Measurements from ENCODE around the gene NSD1.

The NSD1 gene

DNA sequence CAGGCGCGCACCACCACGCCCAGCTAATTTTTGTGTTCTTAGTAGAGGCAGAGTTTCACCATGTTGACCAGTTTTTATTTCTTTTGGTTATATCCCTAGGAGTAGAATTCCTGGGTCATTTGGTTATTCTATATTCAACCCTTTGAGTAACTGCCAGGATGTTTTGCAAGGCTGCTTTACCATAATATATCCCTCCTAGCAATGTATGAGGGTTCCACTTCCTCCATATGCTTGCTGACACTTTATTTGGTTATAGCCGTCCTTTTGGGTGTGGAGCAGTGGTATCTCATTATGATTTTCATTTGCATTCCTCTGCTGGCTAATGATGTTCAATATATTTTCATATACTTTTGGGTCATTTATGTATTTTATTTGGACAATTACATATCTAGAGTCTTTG lies 88.7 kb downstream of the NSD1 start:
- DNase-seq (ENCODE audit: low read depth, low spot score), result no peak
- TF ChIP-seq, protein P1, sequence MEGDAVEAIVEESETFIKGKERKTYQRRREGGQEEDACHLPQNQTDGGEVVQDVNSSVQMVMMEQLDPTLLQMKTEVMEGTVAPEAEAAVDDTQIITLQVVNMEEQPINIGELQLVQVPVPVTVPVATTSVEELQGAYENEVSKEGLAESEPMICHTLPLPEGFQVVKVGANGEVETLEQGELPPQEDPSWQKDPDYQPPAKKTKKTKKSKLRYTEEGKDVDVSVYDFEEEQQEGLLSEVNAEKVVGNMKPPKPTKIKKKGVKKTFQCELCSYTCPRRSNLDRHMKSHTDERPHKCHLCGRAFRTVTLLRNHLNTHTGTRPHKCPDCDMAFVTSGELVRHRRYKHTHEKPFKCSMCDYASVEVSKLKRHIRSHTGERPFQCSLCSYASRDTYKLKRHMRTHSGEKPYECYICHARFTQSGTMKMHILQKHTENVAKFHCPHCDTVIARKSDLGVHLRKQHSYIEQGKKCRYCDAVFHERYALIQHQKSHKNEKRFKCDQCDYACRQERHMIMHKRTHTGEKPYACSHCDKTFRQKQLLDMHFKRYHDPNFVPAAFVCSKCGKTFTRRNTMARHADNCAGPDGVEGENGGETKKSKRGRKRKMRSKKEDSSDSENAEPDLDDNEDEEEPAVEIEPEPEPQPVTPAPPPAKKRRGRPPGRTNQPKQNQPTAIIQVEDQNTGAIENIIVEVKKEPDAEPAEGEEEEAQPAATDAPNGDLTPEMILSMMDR (IDR thresholded peaks at IDR 0.05; ENCODE audit: insufficient read depth, low read length, missing control alignments), result no peak
- H3K4me3 ChIP-seq (ENCODE audit: low read depth, low read length), result no peak overlapping the region
- CTCF ChIA-PET, result no interaction called here
- POLR2A ChIA-PET, result no interaction called here

- DNase-seq (ENCODE audit: low read depth, low spot score), result no peak
- H3K4me3 ChIP-seq (ENCODE audit: low read depth, low read length), result no peak overlapping the region
- TF ChIP-seq, protein P1 (IDR thresholded peaks at IDR 0.05; ENCODE audit: insufficient read depth, low read length, missing control alignments), result no peak
- CTCF ChIA-PET, result no interaction called here
- POLR2A ChIA-PET, result no interaction called here
These were observed 92.2 kb downstream of the NSD1 start for GRCh38 chr5:177225798-177226197.

GRCh38 chr5:177226860-177227259 lies 93.3 kb downstream of the NSD1 start:
- ChIA-PET POLR2A (no interaction called here), CTCF (no interaction called here)
- no peak overlapping the region for H3K4me3 ChIP-seq (ENCODE audit: low read depth, low read length)
- no peak for DNase-seq (ENCODE audit: low read depth, low spot score)
- TF ChIP-seq, protein P1 (IDR thresholded peaks at IDR 0.05; ENCODE audit: insufficient read depth, low read length, missing control alignments), result no peak

DNA sequence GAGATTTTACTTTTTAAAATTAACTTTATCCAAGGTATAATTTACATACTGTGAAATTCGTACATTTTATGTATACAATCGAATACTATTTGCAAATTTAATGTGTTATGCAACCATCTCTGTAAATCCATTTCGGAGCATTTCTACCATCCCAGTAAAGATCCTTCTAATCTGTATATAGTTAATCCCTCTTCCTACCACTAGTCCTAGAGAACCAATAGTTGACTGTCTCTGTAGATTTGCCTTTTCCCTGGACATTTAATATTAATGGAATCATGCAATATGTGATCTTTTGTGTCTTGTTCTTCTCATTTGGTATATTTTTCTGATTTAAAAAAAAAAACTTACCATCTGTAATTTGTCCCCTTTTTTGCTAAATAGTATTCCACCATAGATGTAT lies 95.2 kb downstream of the NSD1 start:
- ChIA-PET POLR2A (no interaction called here), CTCF (no interaction called here)
- DNase-seq (ENCODE audit: low read depth, low spot score), result no peak
- TF ChIP-seq, protein P1 (IDR thresholded peaks at IDR 0.05; ENCODE audit: insufficient read depth, low read length, missing control alignments), result no peak
- H3K4me3 ChIP-seq (ENCODE audit: low read depth, low read length), result no peak overlapping the region

DNA sequence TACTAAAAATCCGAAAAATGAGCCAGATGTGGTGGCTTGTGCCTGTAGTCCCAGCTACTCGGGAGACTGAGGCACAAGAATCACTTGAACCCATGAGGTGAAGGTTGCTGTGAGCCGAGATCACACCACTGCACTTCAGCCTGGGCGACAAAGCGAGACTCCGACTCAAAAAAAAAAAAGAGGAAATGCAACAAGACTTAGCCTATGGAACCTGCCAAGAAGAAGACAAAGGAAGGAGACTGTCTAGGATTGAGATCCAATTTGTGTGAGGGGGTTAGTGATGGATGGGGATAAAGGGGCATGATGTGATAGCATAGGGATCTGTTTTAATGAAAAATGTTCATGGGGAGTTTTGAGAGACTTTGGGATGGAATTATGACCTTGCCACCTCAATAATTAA lies 97.1 kb downstream of the NSD1 start:
- CTCF ChIA-PET, result interaction anchor here (0.7 to 1.4 kb wide), 3 partner anchors 11 to 265 kb away, joined by 3 to 4 read pairs (median 3); no protein-coding TSS in a partner anchor
- POLR2A ChIA-PET, result no interaction called here
- no peak overlapping the region for H3K4me3 ChIP-seq (ENCODE audit: low read depth, low read length)
- DNase-seq (ENCODE audit: low read depth, low spot score), result no peak
- TF ChIP-seq, protein P1 (IDR thresholded peaks at IDR 0.05; ENCODE audit: insufficient read depth, low read length, missing control alignments), result no peak

GRCh38 chr5:177231479-177232250 lies 98.1 kb downstream of the NSD1 start:
- POLR2A ChIA-PET, result no interaction called here

More at GRCh38 chr5:177231479-177232250, 98.1 kb downstream of the NSD1 start:
- no peak overlapping the region for H3K4me3 ChIP-seq (ENCODE audit: low read depth, low read length)
- DNase-seq (ENCODE audit: low read depth, low spot score), result no peak
- CTCF ChIA-PET, result no interaction called here
- TF ChIP-seq, protein P1 (IDR thresholded peaks at IDR 0.05; ENCODE audit: insufficient read depth, low read length, missing control alignments), result no peak
